GM10248 (cell line): ENCODE data around the gene ABR.
"Not testable (repeated sequence)": the region's sequence is repeated elsewhere in the genome, so short reads cannot be mapped to it uniquely, and the experiment has no call there.

Source experiments
- CTCF ChIA-PET: fragments of 300-600 bp; sonication (Branson Sonifier 250); formaldehyde crosslinking; extraction: SDS; loops from one replicate; lab custom pipeline; 2021; ENCODE audit warnings: antibody characterized with exemption; lab: Yijun Ruan, JAX
- POLR2A ChIA-PET: fragments of 350-650 bp; sonication (Branson Sonifier 250); formaldehyde crosslinking; extraction: SDS; loops from one replicate; lab custom pipeline; 2020; ENCODE audit warnings: antibody characterized with exemption; lab: Yijun Ruan, JAX
- DNase-seq: peaks from one replicate; pipeline ENCODE4 v3.0.0; 2012; ENCODE audit errors: extremely low spot score
- CTCF ChIP-seq: IDR thresholded peaks from 2 replicates; pipeline ENCODE4 v1.5.1; 2012; ENCODE audit warnings: mild to moderate bottlenecking, low read depth; ENCODE audit errors: extremely low read depth, missing control alignments, control extremely low read depth

The ABR gene

DNA sequence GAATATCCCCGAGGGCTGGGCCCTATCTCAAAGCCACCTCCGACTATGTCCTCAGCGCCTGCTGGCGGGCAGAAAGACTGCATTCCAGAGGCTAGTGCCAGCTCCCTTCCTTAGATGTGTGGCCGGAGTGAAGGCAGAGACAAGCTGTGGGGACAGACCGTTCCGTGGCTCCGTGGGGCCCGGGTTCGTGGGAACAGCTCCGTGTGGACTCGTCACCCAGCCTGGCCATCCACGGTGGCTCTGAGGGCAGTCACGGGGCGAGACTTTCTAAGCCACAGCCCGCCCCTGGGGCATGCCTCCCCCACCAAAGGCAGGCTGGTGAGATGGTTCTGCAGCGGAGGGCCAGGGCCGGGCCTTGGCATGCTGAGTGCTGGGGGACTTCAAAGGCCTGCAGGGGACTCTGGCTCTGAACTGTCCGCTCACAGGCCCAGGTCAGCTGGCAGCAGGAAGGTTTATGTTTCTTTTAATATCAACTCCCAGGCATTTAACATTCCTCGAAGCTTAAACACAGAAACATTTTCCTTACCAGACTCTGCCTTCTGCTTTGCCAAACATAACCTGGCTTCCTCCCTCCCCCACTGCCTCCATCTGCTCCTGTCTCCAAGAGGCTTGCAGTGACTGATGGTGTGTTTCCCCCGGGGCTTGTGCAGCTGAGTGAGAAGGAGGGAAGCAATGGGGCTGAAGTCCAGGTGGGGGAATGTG is 132.5 kb downstream of the ABR start:
- no peak for TF ChIP-seq CTCF
- ChIA-PET POLR2A (no interaction called here), CTCF (interaction anchor here (1.2 to 1.4 kb wide), 2 partner anchors 9 to 11 kb away, joined by 5 to 10 read pairs; no protein-coding TSS in a partner anchor)
- no peak for DNase-seq

- ChIA-PET POLR2A (no interaction called here), CTCF (interaction anchor here (4.1 kb wide), 1 partner anchor 10 kb away, joined by 31 read pairs; no protein-coding TSS in a partner anchor)
- no peak for TF ChIP-seq CTCF
- no peak for DNase-seq
Observed at GRCh38 chr17:1045456-1045855, 134.3 kb downstream of the ABR start.

DNA sequence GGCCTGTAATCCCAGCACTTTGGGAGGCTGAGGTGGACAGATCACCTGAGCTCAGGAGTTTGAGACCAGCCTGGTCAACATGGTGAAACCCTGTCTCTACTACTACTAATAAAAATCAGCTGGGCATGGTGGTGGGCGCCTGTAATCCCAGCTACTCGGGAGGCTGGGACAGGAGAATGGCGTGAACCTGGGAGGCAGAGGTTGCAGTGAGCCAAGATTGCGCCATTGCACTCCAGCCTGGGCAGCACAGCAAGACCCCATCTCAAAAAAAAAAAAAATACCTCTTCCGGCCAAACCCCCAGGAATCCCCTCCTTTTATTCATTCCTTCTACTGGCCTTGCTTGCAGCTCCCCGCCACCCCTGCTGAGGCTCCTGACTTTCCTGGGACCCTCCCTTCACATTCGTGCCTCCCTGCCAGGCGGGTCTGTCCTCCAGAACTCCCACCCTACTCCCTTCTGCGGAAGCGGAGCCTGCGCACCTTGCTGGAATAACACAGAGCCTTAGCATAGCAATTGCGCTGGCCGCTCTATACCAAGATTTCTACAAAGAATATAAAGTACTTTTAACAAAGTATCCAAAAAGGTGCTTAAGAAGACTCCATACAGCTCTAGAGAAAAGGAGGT is 135.3 kb downstream of the ABR start:
- CTCF ChIA-PET = interaction anchor here (4.1 kb wide), 1 partner anchor 11 kb away, joined by 31 read pairs; no protein-coding TSS in a partner anchor
- not testable (repeated sequence) for DNase-seq
- POLR2A ChIA-PET = interaction anchor here (0.6 kb wide), 1 partner anchor 16 kb away, joined by 5 read pairs; no protein-coding TSS in a partner anchor

- TF ChIP-seq CTCF = no peak
- DNase-seq = no peak
- POLR2A ChIA-PET = interaction anchor here (0.6 kb wide), 1 partner anchor 15 kb away, joined by 5 read pairs; no protein-coding TSS in a partner anchor
- CTCF ChIA-PET = interaction anchor here (1.3 to 4.1 kb wide), 2 partner anchors 12 to 15 kb away, joined by 3 to 31 read pairs; no protein-coding TSS in a partner anchor
Observed at GRCh38 chr17:1043601-1044251, 136.1 kb downstream of the ABR start.

DNA sequence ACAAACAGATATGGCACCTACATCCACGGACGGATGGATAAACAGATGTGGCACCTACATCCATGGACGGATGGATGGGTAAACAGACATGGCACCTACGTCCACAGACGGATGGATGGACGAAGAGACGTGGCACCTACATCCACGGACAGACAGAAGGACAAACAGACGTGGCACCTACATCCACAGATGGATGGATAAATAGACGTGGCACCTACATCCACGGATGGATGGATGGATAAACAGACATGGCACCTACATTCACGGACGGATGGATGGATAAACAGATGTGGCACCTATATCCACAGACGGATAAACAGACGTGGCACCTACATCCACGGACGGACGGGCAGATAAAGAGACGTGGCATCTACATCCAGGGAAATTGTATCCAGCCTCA is 137.3 kb downstream of the ABR start:
- CTCF ChIA-PET = interaction anchor here (4.1 kb wide), 1 partner anchor 13 kb away, joined by 31 read pairs; no protein-coding TSS in a partner anchor
- no peak for DNase-seq
- POLR2A ChIA-PET = no interaction called here

DNA sequence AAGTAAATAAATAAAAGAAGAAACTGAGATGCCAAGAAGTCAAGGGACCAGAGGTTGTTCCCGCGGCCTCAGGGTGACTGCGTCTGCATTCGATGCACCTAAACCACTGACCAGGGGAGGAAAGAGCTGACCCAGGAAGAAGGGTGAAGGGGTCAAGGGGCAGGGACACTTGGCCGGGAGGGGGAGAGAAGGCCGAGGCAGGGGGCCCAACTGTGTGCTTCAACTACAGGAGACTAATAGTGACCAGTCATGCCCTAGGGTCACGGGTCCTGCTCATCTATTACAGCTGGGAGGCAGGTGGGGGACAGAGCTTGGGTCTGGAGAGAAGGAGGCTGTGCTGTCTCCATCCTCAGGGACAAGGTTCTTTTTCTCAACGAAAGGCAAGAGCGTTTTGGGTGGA is 138.0 kb downstream of the ABR start:
- CTCF ChIA-PET = interaction anchor here (4.1 kb wide), 1 partner anchor 14 kb away, joined by 31 read pairs; no protein-coding TSS in a partner anchor
- DNase-seq = no peak

More for the DNA sequence above, 137.3 kb downstream of the ABR start:
- TF ChIP-seq CTCF = no peak

More for the DNA sequence above, 138.0 kb downstream of the ABR start:
- POLR2A ChIA-PET = no interaction called here
- TF ChIP-seq CTCF = no peak
